HCT116 (cell line): ENCODE data around the gene RPH3AL.

ENCODE experiments used
- CTCF ChIP-seq, 3 experiments: fragments of 200-600 bp in 1 of 3; sonication (generic) in 1 of 3; IDR thresholded peaks in 2 of 3; conservative IDR thresholded peaks in 1 of 3; 2 replicates each; pipeline ENCODE4 v1.5.1; 2012 to 2017; ENCODE audit warnings: low read depth in 2 of 3, low read length in 2 of 3, antibody characterized with exemption in 1 of 3, borderline replicate concordance in 1 of 3, control low read depth in 1 of 3, mild to moderate bottlenecking in 1 of 3, mixed read lengths in 1 of 3, mixed run types in 1 of 3, moderate library complexity in 1 of 3; ENCODE audit not compliant: insufficient read depth in 1 of 3
- EZH2 ChIP-seq: fragments of 200-600 bp; sonication (generic); IDR thresholded peaks from 2 replicates; pipeline ENCODE4 v1.6.1; 2017; ENCODE audit warnings: antibody characterized with exemption, mixed run types
- POLR2AphosphoS5 ChIP-seq: IDR thresholded peaks from 2 replicates; pipeline ENCODE4 v1.6.1; 2011; ENCODE audit warnings: mild to moderate bottlenecking, low read depth, low read length, moderate library complexity
- ZNF274 ChIP-seq: fragments of 200-500 bp; sonication (Bioruptor generic); IDR thresholded peaks from 2 replicates; pipeline ENCODE4 v1.6.1; 2014; ENCODE audit warnings: mild to moderate bottlenecking, low read depth, low read length, inconsistent platforms

- TF ChIP-seq ZNF274 (no peak), CTCF (IDR thresholded peaks at IDR 0.05 in 2 of 3, conservative IDR thresholded peaks at IDR 0.05 in 1 of 3; ENCODE audit: borderline replicate concordance in 1 of 3, insufficient read depth in 1 of 3, low read depth in 2 of 3, low read length in 2 of 3) (no peak), POLR2AphosphoS5 (no peak), EZH2 (no peak)
Measured at GRCh38 chr17:180381-181244, 172.0 kb downstream of the RPH3AL start.
